CD4-positive, alpha-beta T cell treated with Interleukin-17A for 4 hours (primary cell): Measurements from ENCODE around the gene GPR15.

Source experiments
- DNase-seq: peaks from one replicate; pipeline ENCODE4 v3.0.0-alpha.2; 2020; ENCODE audit warnings: mixed read lengths

The GPR15 gene

DNA sequence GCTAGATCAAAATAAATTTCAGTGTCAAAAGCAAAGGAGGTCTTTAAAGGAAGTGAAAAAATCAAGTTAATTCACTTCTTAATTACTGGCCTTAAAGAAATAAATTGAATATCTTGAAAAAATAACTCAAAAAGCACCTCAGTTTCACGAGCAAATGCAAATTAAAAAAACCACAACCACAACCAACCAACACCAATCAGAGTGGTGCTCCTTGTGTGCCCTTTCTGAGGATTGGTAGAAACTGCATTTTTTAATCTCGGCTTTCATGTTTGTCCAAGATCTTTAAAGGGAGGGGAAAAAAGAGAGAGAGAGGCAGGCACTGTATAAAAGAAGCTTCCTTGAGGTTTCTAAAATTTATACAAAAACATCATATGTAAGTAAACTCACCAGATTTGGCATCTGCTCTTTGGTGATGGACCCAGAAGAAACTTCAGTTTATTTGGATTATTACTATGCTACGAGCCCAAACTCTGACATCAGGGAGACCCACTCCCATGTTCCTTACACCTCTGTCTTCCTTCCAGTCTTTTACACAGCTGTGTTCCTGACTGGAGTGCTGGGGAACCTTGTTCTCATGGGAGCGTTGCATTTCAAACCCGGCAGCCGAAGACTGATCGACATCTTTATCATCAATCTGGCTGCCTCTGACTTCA is at the start of gene GPR15:
Gene GPR15 (plus strand): TSS at position 357 of the 653 bp plus-strand sequence. CDS start 56 bp downstream, at position 413.
- DNase-seq, result no peak

DNA sequence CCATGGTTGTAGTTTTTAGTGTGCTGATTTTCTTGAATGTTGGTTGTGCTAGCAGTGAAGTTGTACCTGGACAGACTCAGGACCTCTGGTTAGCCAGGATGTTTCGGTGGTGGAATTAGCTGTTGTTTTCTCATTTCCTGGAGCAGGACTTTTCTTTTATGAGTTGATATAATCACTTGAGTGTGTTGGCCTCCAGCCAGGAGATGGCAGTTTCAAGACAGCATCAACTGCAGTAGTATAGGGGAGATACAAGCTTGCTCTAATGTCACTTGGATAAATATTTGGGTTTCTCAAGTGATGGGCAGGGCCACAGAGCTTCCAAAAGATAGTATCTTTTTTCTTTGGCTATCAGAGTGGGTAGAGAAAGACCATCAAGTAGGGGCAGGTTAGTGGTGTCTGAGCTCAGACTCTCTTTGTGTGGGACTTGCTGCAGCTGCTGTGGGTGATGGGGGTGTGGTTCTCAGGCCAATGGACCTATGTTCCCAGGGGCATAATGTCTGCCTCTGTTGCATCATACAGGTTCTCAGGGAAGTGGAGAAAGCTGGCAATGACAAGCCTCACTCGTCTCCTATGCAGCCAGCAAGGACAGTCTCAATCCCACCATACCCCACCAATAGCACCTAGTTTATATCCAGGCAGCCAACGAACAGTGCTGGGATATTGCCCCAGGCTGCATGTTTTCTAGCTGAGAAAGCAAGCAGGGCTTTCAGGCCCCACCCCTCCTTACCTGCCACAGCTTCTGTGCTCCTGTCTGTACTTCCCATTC is 48.9 kb upstream of the GPR15 start:
- DNase-seq, result no peak

DNA sequence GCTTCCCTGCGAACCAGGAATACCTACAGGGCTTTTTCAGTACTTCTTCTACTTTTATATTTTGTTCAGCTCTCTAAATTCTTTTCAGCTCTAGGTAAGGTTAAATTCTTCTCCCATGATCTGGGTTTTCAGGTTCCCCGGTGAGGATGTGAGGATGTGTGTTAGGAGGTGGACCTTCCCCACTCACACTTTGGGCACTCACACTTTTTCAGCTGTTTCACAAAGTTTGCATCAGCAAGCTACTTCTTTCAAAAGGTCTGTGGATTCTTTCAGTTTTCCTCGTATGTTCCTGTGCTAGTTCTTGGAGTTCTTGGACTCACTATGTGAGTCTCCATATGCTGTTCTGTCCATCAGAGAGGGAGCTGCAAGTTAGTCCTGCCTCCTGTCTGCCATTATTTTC is 48.2 kb upstream of the GPR15 start:
- no peak for DNase-seq

DNA sequence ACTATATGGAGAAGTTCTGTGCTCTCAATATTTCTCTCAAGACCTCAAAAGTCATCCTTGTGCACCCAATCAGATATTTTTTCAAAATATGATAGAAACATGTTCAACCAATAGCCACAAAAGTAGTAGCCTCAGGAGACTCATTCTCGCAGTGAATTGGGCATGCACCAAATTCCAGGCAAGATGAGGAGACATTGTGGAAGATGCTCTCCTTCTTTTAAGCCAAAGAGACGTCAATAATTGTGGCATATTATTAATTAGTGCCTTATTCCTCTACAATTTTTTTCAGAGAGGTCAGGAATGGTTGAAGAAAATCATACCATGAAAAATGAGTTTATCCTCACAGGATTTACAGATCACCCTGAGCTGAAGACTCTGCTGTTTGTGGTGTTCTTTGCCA is 34.4 kb upstream of the GPR15 start, which contains the start of gene OR5K2:
Gene OR5K2 (plus strand): TSS at position 301 of the 400 bp plus-strand sequence. CDS start 0 bp downstream, at position 301.
- no peak for DNase-seq

DNA sequence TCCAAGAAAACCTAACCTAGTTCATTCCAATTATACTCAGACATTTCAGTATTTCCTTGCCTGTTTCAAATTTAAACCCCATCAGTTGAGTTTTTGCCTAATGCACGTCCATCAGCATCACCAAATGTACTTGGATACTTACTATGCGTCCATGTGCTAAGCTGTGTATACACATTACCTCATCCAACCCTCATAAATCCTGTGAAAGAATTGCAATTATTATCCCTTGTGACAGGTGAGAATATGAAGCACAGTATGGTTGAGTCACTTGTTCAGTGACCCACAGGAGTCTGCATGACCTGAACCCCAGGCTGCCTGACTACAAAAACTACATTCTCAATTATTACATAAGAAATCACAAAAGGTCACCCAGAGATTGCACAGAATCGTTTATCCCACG is 31.8 kb upstream of the GPR15 start:
- no peak for DNase-seq

DNA sequence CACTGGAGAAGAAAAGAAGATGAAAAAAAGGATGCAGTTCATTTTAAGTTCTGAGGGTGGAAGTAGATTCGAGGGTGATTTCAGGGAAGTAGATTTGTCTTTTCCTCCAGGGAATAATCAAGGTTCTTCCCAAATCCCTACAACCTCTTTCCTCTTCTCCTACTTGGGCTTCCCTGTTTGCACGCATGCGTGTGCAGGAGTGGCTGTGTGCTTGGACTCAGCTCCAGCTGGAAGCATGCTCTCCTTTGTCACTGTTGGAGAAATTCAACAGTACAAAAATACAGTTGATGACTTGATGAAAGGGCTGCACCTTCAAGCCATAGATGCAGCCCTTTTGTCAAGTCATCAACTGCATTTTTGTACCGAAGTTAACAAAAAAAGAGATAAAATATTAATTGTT is 30.5 kb upstream of the GPR15 start:
- DNase-seq, result no peak

DNA sequence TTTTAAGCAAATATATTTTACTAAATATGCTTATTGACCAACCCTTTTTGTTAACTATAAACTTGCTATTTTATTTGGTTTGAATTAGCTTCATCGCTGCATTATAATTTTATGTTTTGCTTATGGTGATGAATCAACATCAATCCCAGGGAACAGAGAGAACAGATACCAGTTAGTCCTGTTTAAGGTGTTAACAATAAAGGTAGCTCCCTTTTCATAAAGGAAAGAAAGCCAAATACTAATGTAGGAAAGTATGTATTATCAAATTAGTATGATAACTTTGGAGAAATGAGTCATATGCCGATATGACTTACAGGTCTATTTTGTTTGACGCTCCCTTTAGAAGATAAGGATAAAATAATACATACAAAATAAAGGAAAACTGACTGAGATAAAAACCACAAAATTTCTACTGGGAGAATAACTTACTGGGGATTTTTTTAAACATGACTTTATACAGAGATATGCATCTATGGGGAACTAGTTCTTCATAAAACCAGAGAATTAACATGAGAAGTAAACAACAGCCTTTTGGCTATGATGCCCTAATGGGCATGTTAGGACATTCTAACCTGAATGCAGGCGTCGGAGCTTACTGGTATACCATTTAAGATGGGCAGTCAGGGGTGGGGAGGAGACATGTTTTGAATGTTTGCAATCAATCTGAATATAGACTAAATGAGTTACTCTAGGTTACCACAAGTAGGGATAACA is 29.8 kb upstream of the GPR15 start:
- DNase-seq, result no peak

DNA sequence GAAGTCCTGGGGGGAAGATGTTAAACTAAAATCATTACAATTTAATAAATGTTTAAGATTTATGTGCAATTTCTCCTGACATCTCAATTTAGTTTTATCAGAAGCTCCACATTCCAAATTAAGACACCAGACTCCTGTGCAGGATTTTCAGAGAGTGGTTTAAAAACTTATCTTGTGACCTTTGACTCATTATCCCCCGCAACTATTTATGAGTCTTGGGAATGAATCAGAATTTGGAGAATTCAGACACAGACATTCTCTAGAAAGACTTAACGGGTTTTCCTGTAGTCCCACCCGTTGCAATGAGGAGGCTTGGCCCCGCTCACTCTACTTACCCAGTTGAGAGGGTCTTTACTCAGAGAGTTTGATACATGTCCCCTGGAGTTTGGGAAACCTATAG is 27.2 kb upstream of the GPR15 start:
- DNase-seq, result no peak

DNA sequence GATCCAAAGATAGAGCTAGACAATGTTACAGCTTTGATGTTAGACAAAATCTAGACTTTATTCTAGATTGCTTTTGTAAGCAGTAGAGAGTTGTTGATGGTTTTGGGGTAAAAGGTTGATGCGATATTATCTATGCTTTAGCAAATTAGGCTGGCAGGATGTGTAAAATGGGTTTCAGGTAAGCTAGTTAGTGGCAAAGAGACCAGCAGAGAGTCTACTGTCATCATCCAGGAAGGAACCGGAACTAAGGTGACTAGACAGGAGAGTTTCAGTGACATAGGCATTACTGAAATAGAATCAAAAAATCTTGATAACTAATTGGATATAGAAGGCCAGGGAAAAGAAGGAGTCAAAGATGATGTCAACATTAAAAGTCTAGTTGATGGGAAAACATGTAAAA is 23.2 kb upstream of the GPR15 start:
- no peak for DNase-seq

DNA sequence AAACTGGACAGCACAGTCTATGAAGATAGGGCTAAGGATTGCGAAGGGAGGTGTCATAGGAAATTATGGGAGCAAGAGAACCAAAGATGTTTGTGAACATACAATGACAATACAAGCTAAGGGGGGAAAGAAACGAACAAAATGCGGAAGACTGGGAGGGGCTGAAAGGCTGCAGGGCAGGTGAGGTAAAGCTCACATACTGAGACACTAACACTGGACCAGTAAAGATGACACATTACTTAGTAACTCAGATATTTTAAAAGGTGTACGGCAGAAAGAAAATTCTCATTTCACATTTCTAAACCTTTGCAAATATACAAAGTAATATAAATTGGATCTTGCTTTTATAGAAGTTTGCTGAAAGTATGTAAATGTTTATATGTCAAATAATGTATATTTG is 19.2 kb upstream of the GPR15 start:
- DNase-seq, result no peak

DNA sequence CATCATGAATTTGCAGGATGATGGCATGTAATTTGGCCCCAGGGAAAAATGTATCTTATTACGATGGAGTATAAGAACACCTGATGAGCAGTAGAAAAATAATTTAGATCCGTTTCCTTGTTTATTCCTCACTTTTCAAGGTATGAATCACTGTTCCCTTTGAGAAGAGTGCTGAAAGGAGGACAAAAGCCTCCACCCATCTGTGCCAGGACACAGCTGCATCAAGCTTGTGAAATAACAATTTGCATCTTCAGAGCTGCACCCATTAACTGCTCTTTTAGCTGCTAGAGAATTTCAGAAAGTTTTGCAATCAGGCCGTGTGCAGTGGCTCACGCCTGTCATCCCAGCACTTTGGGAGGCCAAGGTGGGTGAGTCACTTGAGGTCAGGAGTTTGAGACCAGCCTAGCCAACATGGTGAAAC is 18.7 kb upstream of the GPR15 start:
- DNase-seq, result no peak

DNA sequence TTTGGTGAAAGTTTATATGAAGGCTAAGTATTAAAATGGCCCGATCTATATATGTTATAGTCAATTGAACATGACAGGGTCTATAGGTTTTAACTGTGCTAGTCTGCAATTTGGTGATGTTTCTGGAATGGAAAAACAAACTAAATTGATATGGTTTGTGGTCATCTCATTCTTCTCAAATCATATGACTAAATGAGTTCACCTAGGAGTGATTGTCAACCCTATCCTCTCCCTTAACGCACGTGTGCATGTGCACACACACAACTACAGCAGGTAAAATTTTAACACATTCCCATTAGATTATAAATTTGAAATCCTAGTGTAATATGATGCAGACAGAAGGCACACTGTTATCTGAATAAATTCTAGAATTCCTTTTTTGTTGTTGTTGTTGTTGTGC is 18.0 kb upstream of the GPR15 start:
- DNase-seq, result no peak

DNA sequence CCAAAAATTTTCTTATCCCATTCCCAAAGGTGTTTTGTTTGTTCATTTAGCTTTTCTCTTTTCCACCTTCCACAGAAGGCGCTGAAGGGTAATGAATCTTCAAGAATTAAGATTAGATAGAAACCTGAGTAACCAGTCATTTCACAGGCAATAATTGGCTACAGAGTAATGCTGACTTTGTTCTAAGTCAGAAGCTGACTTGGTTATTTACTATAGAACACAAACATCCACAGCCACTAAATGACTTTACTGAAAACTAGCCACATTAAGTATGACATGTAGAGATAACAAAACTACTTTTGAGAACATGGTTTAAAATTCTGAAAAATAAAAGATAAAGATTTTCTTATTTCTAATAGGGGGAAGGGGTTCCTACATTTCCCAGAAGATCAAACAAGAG is 16.8 kb upstream of the GPR15 start:
- no peak for DNase-seq

DNA sequence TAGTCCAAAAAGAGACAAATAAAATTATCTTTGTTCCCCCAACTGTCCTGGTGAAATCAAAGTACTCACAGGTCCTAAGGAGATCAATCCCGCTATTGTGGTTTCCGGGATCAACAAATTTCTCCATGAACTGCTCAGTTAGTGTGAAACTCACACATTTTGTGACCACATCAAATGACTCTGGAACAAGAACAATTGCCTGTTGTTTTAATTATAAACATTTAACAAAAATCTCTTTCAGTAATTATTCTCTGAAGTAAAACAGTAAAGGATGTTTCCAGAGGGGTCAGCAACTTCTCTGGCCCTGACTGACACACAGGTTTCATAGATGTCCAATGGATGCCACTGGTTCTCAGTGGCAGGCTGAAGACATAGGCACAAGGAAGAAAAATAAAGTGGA is 13.0 kb upstream of the GPR15 start:
- DNase-seq, result no peak

DNA sequence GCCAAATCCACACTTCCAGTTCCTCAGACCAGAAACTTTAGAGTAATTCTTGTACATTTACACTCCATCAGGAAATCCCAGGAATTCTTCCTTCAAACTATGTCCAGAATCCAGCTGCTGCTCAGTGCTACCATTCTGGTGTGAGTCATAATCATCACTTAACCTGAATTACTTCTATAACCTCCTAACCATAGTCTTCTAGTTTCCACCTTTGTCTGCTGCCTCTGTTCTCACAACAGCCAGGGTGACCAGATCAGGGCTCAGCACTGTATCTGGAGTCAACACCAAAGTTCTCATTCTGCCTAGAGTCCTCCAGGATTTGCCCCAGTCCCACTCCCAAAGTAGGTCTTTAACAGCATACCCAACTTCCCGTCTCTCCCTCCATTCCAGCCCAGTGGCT is 12.4 kb upstream of the GPR15 start:
- peak; percentile 19 for DNase-seq

DNA sequence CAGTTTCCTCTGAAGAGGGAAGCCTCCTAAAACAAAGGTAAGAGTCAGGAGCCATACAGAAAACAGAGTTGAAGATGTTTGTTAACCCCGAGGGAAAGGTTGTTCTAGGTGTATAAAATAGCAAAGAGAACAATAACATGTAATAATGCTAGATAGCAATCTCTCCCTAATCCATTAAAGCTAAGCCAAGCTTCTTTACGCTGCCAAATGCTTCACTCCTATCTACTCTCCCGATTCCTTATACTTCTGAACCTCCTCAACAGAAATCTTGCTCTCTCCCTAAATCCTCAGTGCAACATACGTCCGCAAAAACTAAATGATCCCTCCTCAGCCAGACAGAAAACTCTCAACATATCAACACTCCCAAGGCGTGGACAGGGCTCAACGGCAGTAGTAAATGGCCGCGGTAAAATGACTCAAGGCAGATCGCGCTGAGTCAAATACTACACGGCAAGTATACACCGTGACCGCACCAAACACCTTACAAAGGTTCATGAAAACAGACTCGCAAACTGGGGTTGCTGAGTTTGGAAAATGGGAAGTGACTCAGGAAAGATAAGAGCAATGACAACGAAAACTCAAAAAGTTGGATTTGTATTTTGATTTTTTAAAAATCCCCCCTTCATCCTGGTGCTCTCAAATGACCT is 9.8 kb upstream of the GPR15 start:
- peak; percentile 68 for DNase-seq

DNA sequence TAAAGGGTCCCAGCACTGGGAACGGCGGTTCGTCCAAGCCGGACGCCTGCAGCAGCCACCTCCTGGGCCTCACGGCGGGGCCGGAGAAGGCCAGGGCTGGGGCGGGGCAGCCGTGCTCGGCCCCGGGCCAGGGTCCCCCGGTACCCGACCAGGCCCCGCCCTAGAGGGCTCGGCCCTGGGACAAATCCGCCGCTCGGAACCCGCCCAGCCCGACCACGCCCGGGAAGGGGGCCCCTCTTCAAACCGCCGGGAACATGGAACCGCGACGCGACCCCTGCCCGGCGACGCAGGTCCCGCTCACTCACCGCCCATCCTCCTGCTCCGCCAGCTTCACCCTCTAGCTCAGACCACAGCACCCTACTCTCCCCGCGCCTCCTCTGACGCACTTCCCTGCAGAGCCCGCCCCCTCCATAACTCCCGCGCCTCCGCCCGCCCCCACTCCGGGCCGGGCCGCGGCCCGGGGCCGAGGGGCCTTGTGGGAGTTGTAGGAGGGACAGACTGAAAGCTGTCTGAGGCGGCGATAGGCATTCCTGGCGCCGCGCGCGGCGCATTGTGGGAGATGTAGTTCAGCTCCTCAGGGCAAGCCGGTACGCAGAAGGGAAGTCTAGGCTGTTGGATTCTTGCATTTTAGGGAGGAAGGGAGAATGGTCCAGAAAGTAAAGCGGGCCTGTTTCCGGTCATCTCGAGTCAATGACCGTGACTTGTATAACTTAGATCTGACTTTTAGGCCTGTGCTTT is 9.1 kb upstream of the GPR15 start, which contains the start of gene CLDND1:
Gene CLDND1 (minus strand): TSS at position 359 of the 738 bp plus-strand sequence. CDS start 1,478 bp downstream, outside the sequence.
- peak; percentile 95 for DNase-seq

DNA sequence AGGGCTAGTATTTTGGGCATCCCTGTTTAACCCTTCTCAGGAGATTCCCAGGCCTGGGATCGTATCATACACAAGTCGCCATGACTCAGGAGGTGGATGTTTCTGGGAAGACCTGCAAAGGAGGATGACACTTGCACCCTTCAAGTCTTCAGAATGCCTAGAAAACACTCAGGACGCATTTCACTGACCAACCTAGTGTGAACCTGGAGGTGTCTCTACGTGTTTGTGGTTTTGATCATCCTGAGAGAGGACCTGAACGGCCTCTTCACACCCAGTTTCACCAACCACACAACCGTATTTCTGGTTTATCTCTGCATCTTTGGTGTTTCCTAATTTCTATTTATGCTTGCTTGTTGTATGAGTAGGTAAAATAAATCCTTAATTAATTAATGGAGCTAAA is 6.3 kb upstream of the GPR15 start:
- no peak for DNase-seq

DNA sequence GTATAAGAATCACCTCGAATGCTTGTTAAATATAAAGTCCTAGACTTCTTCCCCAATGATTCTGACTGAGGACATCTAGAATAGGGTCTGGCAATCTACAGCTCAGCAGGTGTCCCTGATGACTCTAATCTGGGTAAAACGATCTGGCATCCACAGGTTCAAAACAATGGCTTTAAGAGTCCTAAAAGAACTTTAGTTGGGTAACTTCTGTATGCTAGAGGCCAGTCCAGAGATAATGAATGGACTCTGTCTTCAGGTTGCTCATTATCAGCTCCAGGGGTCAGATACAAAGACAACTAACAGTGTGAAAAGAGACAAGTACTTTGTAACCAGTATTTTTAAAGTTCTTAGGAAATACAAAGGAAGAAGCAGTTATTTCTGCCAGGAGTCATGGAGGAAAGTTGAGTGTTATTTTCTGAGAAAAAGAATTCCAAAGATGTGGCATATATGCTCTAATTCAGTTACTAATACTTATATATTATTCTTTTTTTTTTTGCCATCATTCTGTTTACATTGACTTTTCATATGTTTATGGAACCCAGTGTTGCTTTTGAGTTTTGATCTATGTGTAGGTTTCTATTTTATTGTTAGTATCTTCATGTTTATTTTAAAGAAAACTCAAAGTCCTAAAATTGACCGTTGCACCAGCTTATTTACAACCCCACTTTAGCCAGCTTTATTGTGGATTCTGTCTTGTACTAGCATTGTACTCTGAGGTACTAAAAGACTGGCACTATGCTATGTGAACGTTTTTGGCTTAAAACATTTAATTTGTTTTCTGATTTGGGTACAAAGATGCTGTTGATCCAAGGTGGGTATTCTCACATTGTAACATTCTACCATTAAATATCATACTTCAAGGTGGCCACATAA is 3.1 kb upstream of the GPR15 start:
- no peak for DNase-seq

DNA sequence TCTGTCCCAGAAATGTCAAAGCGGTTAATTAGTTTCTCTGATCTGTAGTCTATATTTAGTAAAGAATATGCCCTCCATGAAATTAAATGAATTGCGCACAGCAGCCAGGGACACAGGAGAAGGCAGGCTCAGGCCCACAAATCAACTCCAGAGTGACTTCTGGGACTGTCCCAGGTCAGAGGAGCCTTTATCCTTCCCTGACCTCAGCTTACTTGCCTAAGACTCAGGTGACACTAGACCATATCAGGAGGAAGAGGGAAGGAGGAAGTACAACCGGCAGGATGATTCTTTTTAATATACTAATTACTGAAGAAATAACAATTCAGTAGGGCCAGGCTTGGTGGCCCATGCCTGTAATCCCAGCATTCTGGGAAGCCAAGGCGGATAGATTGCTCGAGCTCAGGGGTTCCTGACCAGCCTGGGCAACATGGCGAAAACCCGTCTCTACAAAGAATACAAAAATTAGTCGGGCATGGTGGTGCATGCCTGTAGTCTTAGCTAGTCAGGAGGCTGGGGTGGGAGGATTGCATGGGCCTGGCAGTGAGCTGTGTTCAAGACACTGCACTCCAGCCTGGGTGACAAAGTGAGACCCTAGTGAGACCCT is 1.8 kb upstream of the GPR15 start:
- DNase-seq, result no peak

DNA sequence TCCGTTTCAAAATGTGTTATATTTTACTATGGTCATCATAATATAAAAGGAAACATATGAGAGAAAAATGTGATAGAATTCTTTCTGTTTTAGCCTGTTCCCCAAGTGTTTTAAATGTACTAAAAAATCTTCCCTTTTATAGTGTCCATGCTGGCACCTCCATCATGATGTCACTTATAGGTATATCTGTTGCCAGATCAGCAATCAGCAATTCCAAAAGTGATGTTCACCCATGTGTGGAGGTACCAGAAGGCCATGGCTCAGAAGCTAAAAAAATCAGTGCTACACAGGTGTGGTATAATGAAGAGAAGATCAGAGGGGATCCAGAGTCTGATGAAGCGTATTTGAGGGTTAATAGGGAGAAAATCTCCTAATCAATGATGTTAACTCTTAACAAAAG is 1.1 kb upstream of the GPR15 start:
- DNase-seq, result no peak
